Gastroesophageal sphincter (tissue), 3 donors: ENCODE results near the gene NAGLU.

ENCODE experiments used
- CTCF ChIP-seq, 4 experiments: fragments of 200-600 bp in 2 of 4; fragments of 450-650 bp in 2 of 4; sonication (generic) in 1 of 4; IDR thresholded peaks; one replicate each; pipeline ENCODE4 v1.5.1; 2017 to 2019; ENCODE audit warnings: antibody characterized with exemption in 4 of 4, mild to moderate bottlenecking in 2 of 4, moderate library complexity in 2 of 4
- EP300 ChIP-seq: sonication (generic); formaldehyde crosslinking; IDR thresholded peaks from one replicate; pipeline ENCODE4 v1.6.1; 2017; ENCODE audit warnings: antibody characterized with exemption, mild to moderate bottlenecking
- POLR2A ChIP-seq, 2 donors: fragments of 450-650 bp; IDR thresholded peaks; one replicate each; pipeline ENCODE4 v1.6.1; 2017; ENCODE audit warnings: antibody characterized with exemption in 2 of 2, mild to moderate bottlenecking in 2 of 2, moderate library complexity in 1 of 2
- POLR2AphosphoS5 ChIP-seq: sonication (generic); formaldehyde crosslinking; IDR thresholded peaks from one replicate; pipeline ENCODE4 v1.6.1; 2017; ENCODE audit warnings: antibody characterized with exemption

- no peak for TF ChIP-seq CTCF (IDR thresholded peaks at IDR 0.05)
- no peak for TF ChIP-seq POLR2A (IDR thresholded peaks at IDR 0.05)
- TF ChIP-seq POLR2AphosphoS5: no peak
- no peak for TF ChIP-seq EP300
Measured at GRCh38 chr17:42571435-42572225, 35.6 kb downstream of the NAGLU start.
